ENCODE measurements around the gene SLC25A3. TPM values are rescaled to one million over a fixed set of nuclear protein-coding genes. Genes with fewer than 3 reads are reported as not detected.
"Not testable (repeated sequence)": the region's sequence is repeated elsewhere in the genome, so short reads cannot be mapped to it uniquely, and the experiment has no call there.

SLC25A3 gene
- total RNA-seq, 1 experiment from 2014 or later: 469 TPM

GRCh38 chr12:98642801-98643200 lies 49.3 kb downstream of the SLC25A3 start:
- intact Hi-C loops (cut with micrococcal nuclease; ENCODE audit: unreplicated experiment); ATAC-seq; DNase-seq (ENCODE audit: low read depth, low spot score); H3K9me3 ChIP-seq (ENCODE audit: control insufficient read depth, insufficient read depth, low read depth, low read length); H3K4me1 ChIP-seq (ENCODE audit: control insufficient read depth, insufficient read depth, low read length); BruUV-seq (replicated peaks); H3K27me3 ChIP-seq (ENCODE audit: control insufficient read depth, insufficient read depth, low read length); in situ Hi-C loops (cut with HindIII; ENCODE audit: low pct_unique_long_range_greater_than_20kb, low sequenced_read_pairs); H3K36me3 ChIP-seq (ENCODE audit: control insufficient read depth, insufficient read depth, low read length); CTCF ChIA-PET: not testable (repeated sequence)
- H3K27ac ChIP-seq (ENCODE audit: low read length): 0 out of 2 replicates have a peak overlapping the region, but pooled peaks have one; percentile 79
- peak overlapping the region; percentile 86 to 87; a peak in 3 of 4 replicates for H3K4me3 ChIP-seq (ENCODE audit: low read depth in 2 of 2, low read length in 2 of 2)
- POLR2A ChIA-PET: interaction anchor here (0.7 kb wide), 1 partner anchor 25 kb away, joined by 10 read pairs; no protein-coding TSS in a partner anchor

GRCh38 chr12:98644433-98644711 lies 50.9 kb downstream of the SLC25A3 start:
- Histone ChIP-seq H3K9me3 (ENCODE audit: control insufficient read depth, insufficient read depth, low read depth, low read length) (no peaks in the 10 kb centered on the region), H3K27me3 (ENCODE audit: control insufficient read depth, insufficient read depth, low read length) (no peaks in the 10 kb centered on the region), H3K4me1 (ENCODE audit: control insufficient read depth, insufficient read depth, low read length) (no peaks in the 10 kb centered on the region; the same call in none of the 2 replicates), H3K36me3 (ENCODE audit: control insufficient read depth, insufficient read depth, low read length) (peaks cover 5% of the 10 kb centered on the region), H3K27ac (ENCODE audit: low read length) (peak overlapping the region; percentile 79), H3K4me3 (ENCODE audit: low read depth in 2 of 2, low read length in 2 of 2) (peak overlapping the region; percentile 86 to 87)
- POLR2A ChIA-PET: interaction anchor here (0.5 to 0.7 kb wide), 2 partner anchors 13 to 51 kb away, joined by 3 to 4 read pairs; partner anchors contain the start of gene SLC25A3
- DNase-seq (ENCODE audit: low read depth, low spot score) (no peak), ATAC-seq (peak; percentile 69)
- no TSS peak for BruUV-seq (replicated peaks)
- CTCF ChIA-PET: no interaction called here
- in situ Hi-C loops (cut with HindIII; ENCODE audit: low pct_unique_long_range_greater_than_20kb, low sequenced_read_pairs): no loop called here
- intact Hi-C loops (cut with micrococcal nuclease; ENCODE audit: unreplicated experiment): no loop called here
- TF ChIP-seq TCF7L2 (IDR thresholded peaks at IDR 0.05; ENCODE audit: low read depth, low read length) (no peak), SIN3A (IDR thresholded peaks at IDR 0.05; ENCODE audit: borderline replicate concordance, insufficient read depth, low read depth, low read length) (0 out of 2 replicates have a peak, but pooled peaks have one; percentile 26), POLR2AphosphoS5 (IDR thresholded peaks at IDR 0.05; ENCODE audit: low read depth, low read length) (no peak)

GRCh38 chr12:98644712-98645571 lies 51.5 kb downstream of the SLC25A3 start, which contains the start of the genes APAF1 and IKBIP:
Gene APAF1, plus strand, starts transcription at chr12:98645290. Its CDS starts 3,070 bp downstream, at chr12:98648360.
Gene IKBIP, minus strand, starts transcription at chr12:98644788. Its CDS starts 87 bp downstream, at chr12:98644701.
- Histone ChIP-seq H3K4me1 (ENCODE audit: control insufficient read depth, insufficient read depth, low read length) (no peaks in the 10 kb centered on the region; the same call in 1 of the 2 replicates), H3K27ac (ENCODE audit: low read length) (peak within 1 kb of the TSS; percentile 79), H3K9me3 (ENCODE audit: control insufficient read depth, insufficient read depth, low read depth, low read length) (no peaks in the 10 kb centered on the region), H3K36me3 (ENCODE audit: control insufficient read depth, insufficient read depth, low read length) (peaks cover 5% of the 10 kb centered on the region), H3K27me3 (ENCODE audit: control insufficient read depth, insufficient read depth, low read length) (no peaks in the 10 kb centered on the region), H3K4me3 (ENCODE audit: low read depth in 2 of 2, low read length in 2 of 2) (peak within 1 kb of the TSS; percentile 86 to 87)
- intact Hi-C loops (cut with micrococcal nuclease; ENCODE audit: unreplicated experiment): no loop called here
- CTCF ChIA-PET: no interaction called here
- BruUV-seq (replicated peaks): no TSS peak
- POLR2A ChIA-PET: interaction anchor here (0.5 to 0.7 kb wide), 3 partner anchors 14 to 221 kb away, joined by 3 to 4 read pairs (median 3); partner anchors contain the start of gene SLC25A3
- peak; percentile 74 for DNase-seq (ENCODE audit: low read depth, low spot score)
- in situ Hi-C loops (cut with HindIII; ENCODE audit: low pct_unique_long_range_greater_than_20kb, low sequenced_read_pairs): no loop called here
- peak; percentile 74; the same call in 1 of the 2 replicates for TF ChIP-seq SIN3A (IDR thresholded peaks at IDR 0.05; ENCODE audit: borderline replicate concordance, insufficient read depth, low read depth, low read length)
- TF ChIP-seq TCF7L2 (IDR thresholded peaks at IDR 0.05; ENCODE audit: low read depth, low read length): no peak
- ATAC-seq: peak; percentile 95

GRCh38 chr12:98645572-98646067 lies 52.1 kb downstream of the SLC25A3 start:
- in situ Hi-C loops (cut with HindIII; ENCODE audit: low pct_unique_long_range_greater_than_20kb, low sequenced_read_pairs) (no loop called here), intact Hi-C loops (cut with micrococcal nuclease; ENCODE audit: unreplicated experiment) (no loop called here)
- TF ChIP-seq TCF7L2 (IDR thresholded peaks at IDR 0.05; ENCODE audit: low read depth, low read length) (no peak), CTCF (IDR thresholded peaks at IDR 0.05) (no peak), POLR2AphosphoS5 (IDR thresholded peaks at IDR 0.05; ENCODE audit: low read depth, low read length) (no peak), SIN3A (IDR thresholded peaks at IDR 0.05; ENCODE audit: borderline replicate concordance, insufficient read depth, low read depth, low read length) (no peak), REST (IDR thresholded peaks at IDR 0.05; ENCODE audit: insufficient read depth in 1 of 2, low read depth in 2 of 2, low read length in 1 of 2) (no peak)
- BruUV-seq (replicated peaks): no TSS peak
- Histone ChIP-seq H3K4me1 (ENCODE audit: control insufficient read depth, insufficient read depth, low read length) (no peaks in the 10 kb centered on the region; the same call in 1 of the 2 replicates), H3K36me3 (ENCODE audit: control insufficient read depth, insufficient read depth, low read length) (peaks cover 5% of the 10 kb centered on the region), H3K27ac (ENCODE audit: low read length) (peak overlapping the region; percentile 71), H3K4me3 (ENCODE audit: low read depth in 2 of 2, low read length in 2 of 2) (peak overlapping the region; percentile 86 to 87), H3K27me3 (ENCODE audit: control insufficient read depth, insufficient read depth, low read length) (no peaks in the 10 kb centered on the region), H3K9me3 (ENCODE audit: control insufficient read depth, insufficient read depth, low read depth, low read length) (no peaks in the 10 kb centered on the region)
- no peak for DNase-seq (ENCODE audit: low read depth, low spot score)
- POLR2A ChIA-PET: no interaction called here
- CTCF ChIA-PET: interaction anchor here (1.1 kb wide), 1 partner anchor 62 kb away, joined by 4 read pairs; no protein-coding TSS in a partner anchor
- peak; percentile 35 for ATAC-seq

Measured in Panc1 (cell line).